Measurements from ENCODE around the gene STMND1. TPM values are rescaled to one million over a fixed set of nuclear protein-coding genes. Genes with fewer than 3 reads are reported as not detected.
A peak's percentile ranks its signal among the peaks of the same experiment; 100 is the strongest.
"Not testable (repeated sequence)": the region's sequence is repeated elsewhere in the genome, so short reads cannot be mapped to it uniquely, and the experiment has no call there.

Gene STMND1
- total RNA-seq, 1 experiment from 2014 or later: not detected

DNA sequence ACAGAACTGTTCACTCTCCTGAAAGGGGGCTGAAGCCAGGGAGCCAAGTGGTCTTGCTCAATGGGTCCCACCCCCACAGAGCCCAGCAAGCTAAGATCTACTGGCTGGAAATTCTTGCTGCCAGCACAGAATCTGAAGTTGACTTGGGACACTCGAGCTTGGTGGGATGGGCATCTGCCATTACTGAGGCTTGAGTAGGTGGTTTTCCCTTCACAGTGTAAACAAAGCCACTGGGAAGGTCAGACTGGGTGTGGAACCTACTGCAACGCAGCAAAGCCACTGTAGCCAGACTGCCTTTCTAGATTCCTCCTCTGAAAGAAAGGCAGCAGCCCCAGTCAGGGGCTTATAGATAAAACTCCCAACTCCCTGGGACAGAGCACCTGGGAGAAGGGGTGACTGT is 28.3 kb upstream of the STMND1 start:
- H3K9me3 ChIP-seq (ENCODE audit: low read depth, low read length, poor library complexity, severe bottlenecking): peaks cover 10% of the 10 kb centered on the region
- H3K36me3 ChIP-seq (ENCODE audit: insufficient read depth, low read length, poor library complexity, severe bottlenecking); BruUV-seq (replicated peaks); POLR2A ChIA-PET (ENCODE audit: low non-redundant PET); DNase-seq (ENCODE audit: low spot score); H3K4me3 ChIP-seq (ENCODE audit: low read depth, low read length, poor library complexity, severe bottlenecking); intact Hi-C loops (cut with micrococcal nuclease; ENCODE audit: unreplicated experiment); H3K27ac ChIP-seq (ENCODE audit: low read depth, low read length, poor library complexity, severe bottlenecking); H3K27me3 ChIP-seq (replicated peaks; ENCODE audit: insufficient read depth, low read depth, low read length, poor library complexity); CTCF ChIA-PET; H3K4me1 ChIP-seq (ENCODE audit: insufficient read depth, low read length, poor library complexity, severe bottlenecking): not testable (repeated sequence)

GRCh38 chr6:17081273-17081672 is 20.6 kb upstream of the STMND1 start:
- peaks cover 16% of the 10 kb centered on the region for H3K4me1 ChIP-seq (ENCODE audit: insufficient read depth, low read length, poor library complexity, severe bottlenecking)
- no peaks in the 10 kb centered on the region for H3K27me3 ChIP-seq (replicated peaks; ENCODE audit: insufficient read depth, low read depth, low read length, poor library complexity)
- H3K36me3 ChIP-seq (ENCODE audit: insufficient read depth, low read length, poor library complexity, severe bottlenecking): no peaks in the 10 kb centered on the region
- no peak overlapping the region for H3K4me3 ChIP-seq (ENCODE audit: low read depth, low read length, poor library complexity, severe bottlenecking)
- TF ChIP-seq CTCF (conservative IDR thresholded peaks at IDR 0.05; ENCODE audit: low read depth, low read length) (no peak), EZH2 (IDR thresholded peaks at IDR 0.05; ENCODE audit: borderline replicate concordance, low read depth, low read length, poor library complexity, severe bottlenecking) (no peak)
- intact Hi-C loops (cut with micrococcal nuclease; ENCODE audit: unreplicated experiment): loop anchor here (10.0 kb wide), 1 partner anchor 566 kb away; no protein-coding TSS in a partner anchor
- no peaks in the 10 kb centered on the region for H3K9me3 ChIP-seq (ENCODE audit: low read depth, low read length, poor library complexity, severe bottlenecking)
- POLR2A ChIA-PET (ENCODE audit: low non-redundant PET): no interaction called here
- no TSS peak for BruUV-seq (replicated peaks)
- no peak overlapping the region for H3K27ac ChIP-seq (ENCODE audit: low read depth, low read length, poor library complexity, severe bottlenecking)
- CTCF ChIA-PET: interaction anchor here (0.6 kb wide), 2 partner anchors 222 to 320 kb away, joined by 3 to 5 read pairs; partner anchors contain the start of gene ATXN1
- DNase-seq (ENCODE audit: low spot score): peak; percentile 93

DNA sequence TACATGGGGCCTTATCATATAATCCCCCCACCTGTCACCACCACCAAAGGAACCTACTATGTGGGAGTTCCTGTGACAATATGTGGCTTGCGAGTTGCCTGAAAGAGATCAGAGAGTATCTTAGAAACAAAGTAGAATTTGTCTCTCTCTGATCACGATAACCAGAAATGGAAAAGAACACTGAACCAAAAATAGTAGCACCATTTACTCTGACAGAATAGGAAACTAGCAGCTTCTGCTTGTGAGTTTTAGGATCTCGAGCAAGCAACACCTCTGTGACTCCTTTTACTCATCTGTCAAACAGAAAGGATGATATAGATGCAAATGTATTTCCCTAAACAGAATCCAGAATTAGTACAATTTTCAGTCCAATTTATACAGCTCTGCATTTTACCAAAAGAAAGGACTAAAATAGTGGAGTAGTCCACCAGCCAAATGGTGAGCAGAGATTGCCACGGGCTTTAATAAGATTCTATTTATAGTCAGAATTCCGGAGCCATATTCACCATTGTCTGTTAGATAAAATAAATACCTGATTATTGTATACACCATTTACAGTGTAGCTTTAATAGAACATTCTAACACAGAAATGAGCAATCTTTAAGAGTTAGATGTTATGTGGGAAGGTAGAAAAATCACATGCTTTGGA is 19.9 kb upstream of the STMND1 start:
- ChIA-PET POLR2A (ENCODE audit: low non-redundant PET) (no interaction called here), CTCF (interaction anchor here (0.6 kb wide), 1 partner anchor 223 kb away, joined by 3 read pairs; no protein-coding TSS in a partner anchor)
- H3K36me3 ChIP-seq (ENCODE audit: insufficient read depth, low read length, poor library complexity, severe bottlenecking): no peaks in the 10 kb centered on the region
- H3K4me3 ChIP-seq (ENCODE audit: low read depth, low read length, poor library complexity, severe bottlenecking): no peak overlapping the region
- no peak overlapping the region for H3K27ac ChIP-seq (ENCODE audit: low read depth, low read length, poor library complexity, severe bottlenecking)
- no peaks in the 10 kb centered on the region for H3K27me3 ChIP-seq (replicated peaks; ENCODE audit: insufficient read depth, low read depth, low read length, poor library complexity)
- no peak for TF ChIP-seq EZH2 (IDR thresholded peaks at IDR 0.05; ENCODE audit: borderline replicate concordance, low read depth, low read length, poor library complexity, severe bottlenecking)
- TF ChIP-seq CTCF (conservative IDR thresholded peaks at IDR 0.05; ENCODE audit: low read depth, low read length): no peak
- no TSS peak for BruUV-seq (replicated peaks)
- H3K9me3 ChIP-seq (ENCODE audit: low read depth, low read length, poor library complexity, severe bottlenecking): no peaks in the 10 kb centered on the region
- no peak for DNase-seq (ENCODE audit: low spot score)
- intact Hi-C loops (cut with micrococcal nuclease; ENCODE audit: unreplicated experiment): loop anchor here (10.0 kb wide), 1 partner anchor 567 kb away; no protein-coding TSS in a partner anchor
- peaks cover 16% of the 10 kb centered on the region for H3K4me1 ChIP-seq (ENCODE audit: insufficient read depth, low read length, poor library complexity, severe bottlenecking)

GRCh38 chr6:17083397-17083796 is 18.5 kb upstream of the STMND1 start:
- DNase-seq (ENCODE audit: low spot score): no peak
- POLR2A ChIA-PET (ENCODE audit: low non-redundant PET): no interaction called here
- TF ChIP-seq CTCF (conservative IDR thresholded peaks at IDR 0.05; ENCODE audit: low read depth, low read length) (no peak), EZH2 (IDR thresholded peaks at IDR 0.05; ENCODE audit: borderline replicate concordance, low read depth, low read length, poor library complexity, severe bottlenecking) (no peak)
- Histone ChIP-seq H3K36me3 (ENCODE audit: insufficient read depth, low read length, poor library complexity, severe bottlenecking) (no peaks in the 10 kb centered on the region), H3K27me3 (replicated peaks; ENCODE audit: insufficient read depth, low read depth, low read length, poor library complexity) (no peaks in the 10 kb centered on the region), H3K9me3 (ENCODE audit: low read depth, low read length, poor library complexity, severe bottlenecking) (no peaks in the 10 kb centered on the region), H3K4me1 (ENCODE audit: insufficient read depth, low read length, poor library complexity, severe bottlenecking) (peaks cover 16% of the 10 kb centered on the region), H3K27ac (ENCODE audit: low read depth, low read length, poor library complexity, severe bottlenecking) (no peak overlapping the region), H3K4me3 (ENCODE audit: low read depth, low read length, poor library complexity, severe bottlenecking) (no peak overlapping the region)
- intact Hi-C loops (cut with micrococcal nuclease; ENCODE audit: unreplicated experiment): loop anchor here (10.0 kb wide), 1 partner anchor 569 kb away; no protein-coding TSS in a partner anchor
- BruUV-seq (replicated peaks): no TSS peak
- CTCF ChIA-PET: no interaction called here

All from A673 (cell line).